Tibial artery (tissue), 4 donors: ENCODE data around the gene PRICKLE3.

ENCODE experiments used
- DNase-seq, 2 donors: peaks; one replicate each; pipeline ENCODE4 v3.0.0-alpha.2; 2019
- H3K27ac ChIP-seq, 2 donors: fragments of 200-600 bp; sonication (generic) in 1 of 2; 1 replicate in 1 of 2; 2 replicates in 1 of 2; pipeline ENCODE4 v1.5.1; 2018 to 2019; ENCODE audit warnings: mild to moderate bottlenecking in 1 of 2
- H3K27me3 ChIP-seq, 2 donors: fragments of 200-600 bp; sonication (generic) in 1 of 2; one replicate each; pipeline versions ENCODE4 v1.5.1 to v1.6.0; 2016 to 2019
- H3K36me3 ChIP-seq, 3 donors: fragments of 200-600 bp; sonication (generic) in 2 of 3; one replicate each; pipeline ENCODE4 v1.5.1; 2016 to 2019; ENCODE audit warnings: mild to moderate bottlenecking in 2 of 3
- H3K4me1 ChIP-seq, 4 donors: fragments of 200-600 bp; sonication (generic) in 2 of 4; 1 replicate in 3 of 4; 2 replicates in 1 of 4; pipeline ENCODE4 v1.5.1; 2016 to 2019
- H3K4me3 ChIP-seq, 2 donors: fragments of 200-600 bp; sonication (generic) in 1 of 2; 1 replicate in 1 of 2; 2 replicates in 1 of 2; pipeline ENCODE4 v1.5.1; 2018 to 2019; ENCODE audit warnings: mild to moderate bottlenecking in 2 of 2
- H3K9me3 ChIP-seq, 3 donors: fragments of 200-600 bp; sonication (generic) in 1 of 3; one replicate each; pipeline ENCODE4 v1.5.1; 2016 to 2019
- CTCF ChIP-seq, 2 experiments: fragments of 200-600 bp in 1 of 2; fragments of 450-650 bp in 1 of 2; IDR thresholded peaks; one replicate each; pipeline ENCODE4 v1.5.1; 2017 to 2019; ENCODE audit warnings: antibody characterized with exemption in 2 of 2, mild to moderate bottlenecking in 1 of 2, moderate library complexity in 1 of 2
- intact Hi-C: fragments of 100-400 bp; cut with DNase I; formaldehyde crosslinking; loops from one replicate; pipeline ENCODE4 v1.15.0; 2023; ENCODE audit warnings: low total_unique reads

Gene PRICKLE3

GRCh38 chrX:49165901-49166881, 20.0 kb downstream of the PRICKLE3 start:
- H3K4me3 ChIP-seq: peak overlapping the region; percentile 54 to 58
- intact Hi-C loops: no loop called here
- DNase-seq: peak; percentile 74 to 92

GRCh38 chrX:49164589-49165360, 21.4 kb downstream of the PRICKLE3 start:
- Histone ChIP-seq H3K36me3 (no peaks in the 10 kb centered on the region), H3K4me3 (no peak overlapping the region), H3K4me1 (peaks cover 0 to 22% (median 9%) of the 10 kb centered on the region in 4 donors), H3K9me3 (no peaks in the 10 kb centered on the region), H3K27me3 (no peaks in the 10 kb centered on the region), H3K27ac (peak overlapping the region; percentile 90 to 97)
- DNase-seq: no peak
- no peak for TF ChIP-seq CTCF (IDR thresholded peaks at IDR 0.05)
- intact Hi-C loops: loop anchor here (5.0 kb wide), 1 partner anchor 788 kb away; no protein-coding TSS in a partner anchor

More at GRCh38 chrX:49165901-49166881, 20.0 kb downstream of the PRICKLE3 start:
- Histone ChIP-seq H3K9me3 (no peaks in the 10 kb centered on the region), H3K36me3 (no peaks in the 10 kb centered on the region), H3K4me1 (peaks cover 0 to 25% (median 9%) of the 10 kb centered on the region in 4 donors), H3K27ac (peak overlapping the region; percentile 90 to 97), H3K27me3 (no peaks in the 10 kb centered on the region)
- peak in 1 of 2 experiments; percentile 29 for TF ChIP-seq CTCF (IDR thresholded peaks at IDR 0.05)

GRCh38 chrX:49163555-49164419, 22.4 kb downstream of the PRICKLE3 start:
- intact Hi-C loops: loop anchor here (5.0 kb wide), 1 partner anchor 789 kb away; no protein-coding TSS in a partner anchor
- TF ChIP-seq CTCF (IDR thresholded peaks at IDR 0.05): peak; percentile 63 to 89

GRCh38 chrX:49162620-49163019, 23.6 kb downstream of the PRICKLE3 start, which contains the start of gene MAGIX:
MAGIX (plus strand) TSS chrX:49162758; CDS start chrX:49162890, 132 bp downstream.
- Histone ChIP-seq H3K4me3 (peak within 1 kb of the TSS; percentile 50 to 53), H3K9me3 (no peaks in the 10 kb centered on the region), H3K36me3 (no peaks in the 10 kb centered on the region), H3K4me1 (peaks cover 0 to 17% (median 7%) of the 10 kb centered on the region in 4 donors), H3K27me3 (no peaks in the 10 kb centered on the region), H3K27ac (peak within 1 kb of the TSS; percentile 90 to 97)
- no peak for TF ChIP-seq CTCF (IDR thresholded peaks at IDR 0.05)
- intact Hi-C loops: loop anchor here (5.0 kb wide), 1 partner anchor 790 kb away; no protein-coding TSS in a partner anchor
- no peak for DNase-seq

More at GRCh38 chrX:49163555-49164419, 22.4 kb downstream of the PRICKLE3 start:
- Histone ChIP-seq H3K27ac (peak overlapping the region; percentile 90 to 97), H3K4me1 (peaks cover 0 to 22% (median 9%) of the 10 kb centered on the region in 4 donors), H3K9me3 (no peaks in the 10 kb centered on the region), H3K27me3 (no peaks in the 10 kb centered on the region), H3K4me3 (peak overlapping the region; percentile 50 to 53), H3K36me3 (no peaks in the 10 kb centered on the region)
- DNase-seq: peak; percentile 90 to 93
